ENCODE data around the gene CUL1.
A peak's percentile ranks its signal among the peaks of the same experiment; 100 is the strongest.

The CUL1 gene

GRCh38 chr7:148747274-148747673, 48.6 kb downstream of the CUL1 start:
- no peak overlapping the region for H3K4me3 ChIP-seq (IDR thresholded peaks at IDR 0.05; ENCODE audit: insufficient read depth, low read depth, low read length)
- H3K4me2 ChIP-seq: 0 out of 2 replicates have a peak overlapping the region, but pooled peaks have one; percentile 7
- peaks cover 92% of the 10 kb centered on the region for H3K79me2 ChIP-seq (ENCODE audit: insufficient read depth, low read depth)
- H3K27ac ChIP-seq: no peak overlapping the region; the same call in 1 of the 2 replicates
- peaks cover 8% of the 10 kb centered on the region; the same call in 1 of the 2 replicates for H4K20me1 ChIP-seq (ENCODE audit: insufficient read depth)
- H3K9ac ChIP-seq: no peak overlapping the region
- TF ChIP-seq CTCF (conservative IDR thresholded peaks at IDR 0.05; ENCODE audit: low read depth, low read length): 0 out of 2 replicates have a peak, but pooled peaks have one; percentile 11
- no peak overlapping the region for H2AFZ ChIP-seq (ENCODE audit: low read depth)
- H3K36me3 ChIP-seq (ENCODE audit: insufficient read depth): no peaks in the 10 kb centered on the region
- peaks cover 30% of the 10 kb centered on the region for H3K4me1 ChIP-seq (ENCODE audit: low read depth, poor library complexity, severe bottlenecking)
- no peaks in the 10 kb centered on the region for H3K27me3 ChIP-seq (ENCODE audit: insufficient read depth, low read depth)

GRCh38 chr7:148750442-148751355, 52.0 kb downstream of the CUL1 start:
- H2AFZ ChIP-seq (ENCODE audit: low read depth): no peak overlapping the region
- TF ChIP-seq CTCF (conservative IDR thresholded peaks at IDR 0.05; ENCODE audit: low read depth, low read length): no peak
- peaks cover 89% of the 10 kb centered on the region for H3K79me2 ChIP-seq (ENCODE audit: insufficient read depth, low read depth)
- peaks cover 18% of the 10 kb centered on the region for H3K4me1 ChIP-seq (ENCODE audit: low read depth, poor library complexity, severe bottlenecking)
- H3K27ac ChIP-seq: no peak overlapping the region
- no peak overlapping the region for H3K4me2 ChIP-seq
- H3K27me3 ChIP-seq (ENCODE audit: insufficient read depth, low read depth): no peaks in the 10 kb centered on the region
- no peak overlapping the region for H3K9ac ChIP-seq
- peaks cover 3% of the 10 kb centered on the region; the same call in 1 of the 2 replicates for H3K36me3 ChIP-seq (ENCODE audit: insufficient read depth)
- H3K4me3 ChIP-seq (IDR thresholded peaks at IDR 0.05; ENCODE audit: insufficient read depth, low read depth, low read length): no peak overlapping the region
- H4K20me1 ChIP-seq (ENCODE audit: insufficient read depth): peaks cover 13% of the 10 kb centered on the region; the same call in 1 of the 2 replicates

GRCh38 chr7:148753224-148753623, 54.5 kb downstream of the CUL1 start:
- peaks cover 22% of the 10 kb centered on the region for H3K36me3 ChIP-seq (ENCODE audit: insufficient read depth)

GRCh38 chr7:148754912-148755311, 56.2 kb downstream of the CUL1 start:
- no peak overlapping the region for H3K4me3 ChIP-seq (IDR thresholded peaks at IDR 0.05; ENCODE audit: insufficient read depth, low read depth, low read length)
- peaks cover 26% of the 10 kb centered on the region for H3K36me3 ChIP-seq (ENCODE audit: insufficient read depth)
- no peak overlapping the region for H3K27ac ChIP-seq
- no peak overlapping the region for H3K9ac ChIP-seq
- H3K27me3 ChIP-seq (ENCODE audit: insufficient read depth, low read depth): no peaks in the 10 kb centered on the region
- H4K20me1 ChIP-seq (ENCODE audit: insufficient read depth): peaks cover 5% of the 10 kb centered on the region; the same call in 1 of the 2 replicates
- H3K4me1 ChIP-seq (ENCODE audit: low read depth, poor library complexity, severe bottlenecking): no peaks in the 10 kb centered on the region
- H2AFZ ChIP-seq (ENCODE audit: low read depth): no peak overlapping the region
- H3K4me2 ChIP-seq: no peak overlapping the region
- peaks cover 74% of the 10 kb centered on the region for H3K79me2 ChIP-seq (ENCODE audit: insufficient read depth, low read depth)
- no peak for TF ChIP-seq CTCF (conservative IDR thresholded peaks at IDR 0.05; ENCODE audit: low read depth, low read length)

More at GRCh38 chr7:148753224-148753623, 54.5 kb downstream of the CUL1 start:
- no peak overlapping the region for H3K4me2 ChIP-seq
- no peak overlapping the region for H3K9ac ChIP-seq
- no peak for TF ChIP-seq CTCF (conservative IDR thresholded peaks at IDR 0.05; ENCODE audit: low read depth, low read length)
- H3K27me3 ChIP-seq (ENCODE audit: insufficient read depth, low read depth): no peaks in the 10 kb centered on the region
- H3K27ac ChIP-seq: no peak overlapping the region
- H3K4me1 ChIP-seq (ENCODE audit: low read depth, poor library complexity, severe bottlenecking): no peaks in the 10 kb centered on the region
- no peak overlapping the region for H2AFZ ChIP-seq (ENCODE audit: low read depth)
- peaks cover 82% of the 10 kb centered on the region for H3K79me2 ChIP-seq (ENCODE audit: insufficient read depth, low read depth)
- peaks cover 9% of the 10 kb centered on the region; the same call in 1 of the 2 replicates for H4K20me1 ChIP-seq (ENCODE audit: insufficient read depth)
- no peak overlapping the region for H3K4me3 ChIP-seq (IDR thresholded peaks at IDR 0.05; ENCODE audit: insufficient read depth, low read depth, low read length)

All from KMS-11 (cell line).